K562 (cell line): Measurements from ENCODE around the gene CCDC116. TPM values are rescaled to one million over a fixed set of nuclear protein-coding genes. Genes with fewer than 3 reads are reported as not detected.

ENCODE experiments used
- CC2D1A ChIP-seq: fragments of 450-650 bp; IDR thresholded peaks from 2 replicates; pipeline ENCODE4 v1.6.1; 2017; ENCODE audit warnings: mild to moderate bottlenecking
- CHD7 ChIP-seq: fragments of 200-600 bp; sonication (generic); IDR thresholded peaks from one replicate; pipeline ENCODE4 v1.6.1; 2012; ENCODE audit warnings: mild to moderate bottlenecking, low read depth, low read length, inconsistent platforms
- HMG20A ChIP-seq: fragments of 450-650 bp; formaldehyde crosslinking; conservative IDR thresholded peaks from 2 replicates; pipeline ENCODE4 v1.4.0; 2020; ENCODE audit warnings: mild to moderate bottlenecking, mixed read lengths
- MYC ChIP-seq, 2 experiments: fragments of 250-450 bp in 1 of 2; sonication (Bioruptor Pico) in 1 of 2; IDR thresholded peaks; 2 replicates each; pipeline versions ENCODE4 v1.5.1 to v1.6.1; 2012 to 2021; ENCODE audit warnings: low read depth in 2 of 2, borderline replicate concordance in 1 of 2, improper control_type of control experiment in 1 of 2, low read length in 1 of 2, mild to moderate bottlenecking in 1 of 2, moderate library complexity in 1 of 2
- PCBP1 ChIP-seq: fragments of 200-400 bp; formaldehyde crosslinking; IDR thresholded peaks from 2 replicates; pipeline ENCODE4 v1.6.1; 2018; ENCODE audit warnings: mild to moderate bottlenecking, low read depth, low read length; ENCODE audit not compliant: poor library complexity, severe bottlenecking
- PTBP1 ChIP-seq: fragments of 200-400 bp; formaldehyde crosslinking; IDR thresholded peaks from 2 replicates; pipeline ENCODE4 v1.6.1; 2017; ENCODE audit warnings: low read depth, low read length
- RCOR1 ChIP-seq, 2 experiments: IDR thresholded peaks; 2 replicates each; pipeline ENCODE4 v1.6.1; 2012; ENCODE audit warnings: low read depth in 2 of 2, low read length in 2 of 2, borderline replicate concordance in 1 of 2, improper control_type of control experiment in 1 of 2
- SREBF1 ChIP-seq: fragments of 150-350 bp; IDR thresholded peaks from 2 replicates; pipeline ENCODE4 v1.6.1; 2014; ENCODE audit warnings: antibody characterized with exemption, low read depth, low read length, borderline replicate concordance
- STAT6 ChIP-seq: sonication (generic); formaldehyde crosslinking; IDR thresholded peaks from 2 replicates; pipeline ENCODE4 v1.8.1; 2023; ENCODE audit warnings: mild to moderate bottlenecking, missing genetic modification reagents
- YY1 ChIP-seq, 3 experiments: IDR thresholded peaks; 2 replicates each; pipeline ENCODE4 v1.6.1; 2011; ENCODE audit warnings: low read length in 2 of 3, mild to moderate bottlenecking in 2 of 3, moderate library complexity in 2 of 3, borderline replicate concordance in 1 of 3, control low read depth in 1 of 3, low read depth in 1 of 3; ENCODE audit not compliant: insufficient read depth in 3 of 3, insufficient replicate concordance in 2 of 3, control insufficient read depth in 1 of 3, insufficient read length in 1 of 3; ENCODE audit errors: extremely low read depth in 1 of 3
- polyA plus RNA-seq, 8 experiments: library from polyadenylated mRNA; depleted of rRNA in 4 of 8; stranded (reverse) in 5 of 8; unstranded in 3 of 8; fragments of >200 nt; fragmentation: Nextera tagmentation in 2 of 8; fragmentation: Illumina TruSeq in 1 of 8; extraction: Ambion mirVana in 2 of 8; extraction: Trizol in 1 of 8; gene quantifications; 2 replicates each; pipeline versions ENCODE4 v1.2.1 to v1.2.3, GENCODE V29; 2011 to 2014; ENCODE audit warnings: inconsistent platforms in 1 of 8, missing spikeins in 1 of 8
- total RNA-seq, 7 experiments: library from RNA; depleted of rRNA in 6 of 7; stranded (reverse); fragments of >200 nt in 6 of 7; fragmentation: Illumina TruSeq in 2 of 7; extraction: Trizol in 2 of 7; gene quantifications; 2 replicates each; pipeline versions ENCODE4 v1.2.1 to v1.2.3, GENCODE V29; 2011 to 2021; ENCODE audit warnings: low replicate concordance in 1 of 7

The CCDC116 gene
- total and polyA plus RNA-seq, 9 of the 15 experiments (the other 6 are each of a cell fraction or from before 2014, with no cell fraction given) = 1.6 to 11.3 (median 4.7) TPM

- TF ChIP-seq CHD7 (peak; percentile 57), HMG20A (CRISPR knock-in tag) (no peak), YY1 (IDR thresholded peaks at IDR 0.05; ENCODE audit: borderline replicate concordance in 1 of 3, control insufficient read depth in 1 of 3, extremely low read depth in 1 of 3, insufficient read depth in 3 of 3, insufficient read length in 1 of 3, insufficient replicate concordance in 2 of 3, low read depth in 1 of 3, low read length in 2 of 3) (no peak), RCOR1 (IDR thresholded peaks at IDR 0.05; ENCODE audit: borderline replicate concordance in 1 of 2, low read depth in 2 of 2, low read length in 2 of 2) (peak; percentile 85 to 86; a peak in 3 of 4 replicates), PCBP1 (no peak), PTBP1 (no peak), CC2D1A (no peak), STAT6 (CRISPR knock-in tag) (peak; percentile 46; the same call in 1 of the 2 replicates), MYC (IDR thresholded peaks at IDR 0.05; ENCODE audit: low read depth, low read length) (peak; percentile 95), MYC (CRISPR knock-in tag; IDR thresholded peaks at IDR 0.05; ENCODE audit: borderline replicate concordance, low read depth) (no peak), SREBF1 (peak; percentile 75; the same call in 1 of the 2 replicates)
Measured at GRCh38 chr22:21641417-21641788, 8.8 kb downstream of the CCDC116 start (continued).
